Kidney epithelial cell (primary cell): ENCODE data around the gene PLEKHM1. TPM values are rescaled to one million over a fixed set of nuclear protein-coding genes. Genes with fewer than 3 reads are reported as not detected.

Experiments used
- DNase-seq: peaks from one replicate; pipeline ENCODE4 v3.0.0-alpha.2; 2010; ENCODE audit warnings: low read depth
- H3K27me3 ChIP-seq: 2 replicates; pipeline ENCODE4 v1.6.0; 2011; ENCODE audit warnings: low read length; ENCODE audit not compliant: control insufficient read depth, insufficient read depth
- H3K36me3 ChIP-seq: 2 replicates; pipeline ENCODE4 v1.5.1; 2011; ENCODE audit warnings: low read length; ENCODE audit not compliant: control insufficient read depth, insufficient read depth
- H3K4me3 ChIP-seq: 2 replicates; pipeline ENCODE4 v1.5.1; 2011; ENCODE audit warnings: low read depth, mild to moderate bottlenecking, control low read depth, low read length
- CTCF ChIP-seq: IDR thresholded peaks from 2 replicates; pipeline ENCODE4 v1.5.1; 2011; ENCODE audit warnings: mild to moderate bottlenecking, moderate library complexity, low read length, control low read depth, inconsistent platforms; ENCODE audit not compliant: insufficient read depth, poor library complexity, severe bottlenecking
- total RNA-seq: library from RNA; depleted of rRNA; stranded (reverse); fragments of >200 nt; gene quantifications from 2 replicates; pipeline ENCODE4 v1.2.3, GENCODE V29; 2015

Gene PLEKHM1
- total RNA-seq, 1 donor from 2014 or later: 42.6 TPM

- Histone ChIP-seq H3K36me3 (no peaks in the 10 kb centered on the region), H3K4me3 (no peak overlapping the region), H3K27me3 (no peaks in the 10 kb centered on the region)
- no peak for TF ChIP-seq CTCF
- DNase-seq: no peak
These were observed 53.7 kb downstream of the PLEKHM1 start for GRCh38 chr17:45436625-45437464.

GRCh38 chr17:45436161-45436560 lies 54.4 kb downstream of the PLEKHM1 start:
- DNase-seq: no peak
- Histone ChIP-seq H3K36me3 (no peaks in the 10 kb centered on the region), H3K4me3 (no peak overlapping the region), H3K27me3 (peaks cover 4% of the 10 kb centered on the region)
- no peak for TF ChIP-seq CTCF

- no peak for TF ChIP-seq CTCF
- Histone ChIP-seq H3K36me3 (no peaks in the 10 kb centered on the region), H3K27me3 (peaks cover 11% of the 10 kb centered on the region), H3K4me3 (no peak overlapping the region)
- DNase-seq: no peak
These were observed 55.0 kb downstream of the PLEKHM1 start for GRCh38 chr17:45435481-45435880.

GRCh38 chr17:45433159-45433535 lies 57.4 kb downstream of the PLEKHM1 start:
- TF ChIP-seq CTCF: no peak
- no peak overlapping the region for H3K4me3 ChIP-seq
- no peak for DNase-seq
- no peaks in the 10 kb centered on the region for H3K36me3 ChIP-seq
- peaks cover 23% of the 10 kb centered on the region for H3K27me3 ChIP-seq

GRCh38 chr17:45432405-45433158 lies 57.9 kb downstream of the PLEKHM1 start, which contains the start of gene ARHGAP27:
TSS of gene ARHGAP27 (minus strand) at chr17:45432870. CDS start at chr17:45430279, 2,591 bp downstream.
- H3K4me3 ChIP-seq: peak within 1 kb of the TSS; percentile 55
- H3K27me3 ChIP-seq: peaks cover 23% of the 10 kb centered on the region
- DNase-seq: no peak
- TF ChIP-seq CTCF: no peak
- no peaks in the 10 kb centered on the region for H3K36me3 ChIP-seq
